Measurements from ENCODE around the gene KIAA1958. TPM values are rescaled to one million over a fixed set of nuclear protein-coding genes. Genes with fewer than 3 reads are reported as not detected.

KIAA1958 gene
- total and polyA plus RNA-seq, 2 of the 4 experiments (the other 2 are of a cell fraction) = 0.65 to 1.8 TPM

- no peak overlapping the region for H2AK9ac ChIP-seq (replicated peaks; ENCODE audit: low read depth, low read length, poor library complexity)
- ChIA-PET POLR2A (ENCODE audit: unreplicated experiment) (no interaction called here), CTCF (interaction anchor here (0.6 kb wide), 1 partner anchor 54 kb away, joined by 4 read pairs; no protein-coding TSS in a partner anchor)
- no peaks in the 10 kb centered on the region for H3K27me3 ChIP-seq (ENCODE audit: control insufficient read depth, insufficient read depth, low read length)
- H3K9me1 ChIP-seq (ENCODE audit: insufficient read depth, low read length) = peaks cover 5% of the 10 kb centered on the region; the same call in 1 of the 2 replicates
- no peak overlapping the region for H4K5ac ChIP-seq (ENCODE audit: low read depth, low read length)
- H3K56ac ChIP-seq (ENCODE audit: extremely low read depth, insufficient read depth, low read length) = no peak overlapping the region
- no peak overlapping the region for H4K91ac ChIP-seq (ENCODE audit: insufficient read depth, low read depth, low read length)
- dilution Hi-C loops (cut with HindIII; ENCODE audit: low sequenced_read_pairs, unreplicated experiment) (no loop called here), intact Hi-C loops (cut with micrococcal nuclease) (no loop called here), in situ Hi-C loops (cut with MboI; ENCODE audit: low sequenced_read_pairs) (no loop called here)
- no peaks in the 10 kb centered on the region for H4K20me1 ChIP-seq (ENCODE audit: insufficient read depth, low read length)
- no peak overlapping the region for H3K4ac ChIP-seq (ENCODE audit: low read depth, low read length)
- peak overlapping the region; percentile 64 for H2BK5ac ChIP-seq (ENCODE audit: low read depth, low read length, poor library complexity, severe bottlenecking)
- H3K9me3 ChIP-seq (ENCODE audit: control insufficient read depth, insufficient read depth, low read length) = no peaks in the 10 kb centered on the region
- ATAC-seq (ENCODE audit: low read depth) = no peak
- peak; percentile 56 for DNase-seq
- H2BK20ac ChIP-seq (ENCODE audit: low read depth, low read length) = no peak overlapping the region
- H2BK15ac ChIP-seq (ENCODE audit: low read depth, low read length) = no peak overlapping the region
- peak; percentile 53; the same call in 1 of the 2 replicates for TF ChIP-seq CEBPB (IDR thresholded peaks at IDR 0.05; ENCODE audit: low read depth, low read length)
- no peak for TF ChIP-seq FOS (IDR thresholded peaks at IDR 0.05; ENCODE audit: low read depth, low read length)
- H3K18ac ChIP-seq (ENCODE audit: low read depth, low read length) = no peak overlapping the region
- H4K8ac ChIP-seq (ENCODE audit: low read depth in 2 of 2, low read length in 2 of 2) = no peak overlapping the region
- no TSS peak for BruUV-seq (replicated peaks)
- no peaks in the 10 kb centered on the region for H3K79me1 ChIP-seq (ENCODE audit: low read depth in 1 of 2, low read length in 2 of 2)
- H2AFZ ChIP-seq (replicated peaks; ENCODE audit: low read length, poor library complexity) = no peak overlapping the region
- H3K14ac ChIP-seq (replicated peaks; ENCODE audit: low read depth, low read length) = peak overlapping the region; percentile 13
- H3K4me1 ChIP-seq (ENCODE audit: control insufficient read depth, insufficient read depth, low read length) = peaks cover 3% of the 10 kb centered on the region
- H3K36me3 ChIP-seq (ENCODE audit: control insufficient read depth, insufficient read depth, low read length) = no peaks in the 10 kb centered on the region
- H3K23ac ChIP-seq (ENCODE audit: low read depth, low read length) = no peak overlapping the region
- H3K9ac ChIP-seq (ENCODE audit: low read depth, low read length) = no peak overlapping the region
- H3K4me2 ChIP-seq (ENCODE audit: low read depth, low read length) = peak overlapping the region; percentile 16; the same call in 1 of the 2 replicates
- H2BK120ac ChIP-seq (ENCODE audit: low read depth, low read length) = no peak overlapping the region
- WGBS, 2 experiments (ENCODE audit: extremely low coverage in 2 of 2, insufficient read length in 1 of 2) = no CpG with 5 or more reads among the region's 1 CpG
- no peak overlapping the region for H3K4me3 ChIP-seq (ENCODE audit: insufficient read depth, low read depth, low read length)
- H3K27ac ChIP-seq (ENCODE audit: insufficient read depth, low read length) = no peak overlapping the region
- H2AK5ac ChIP-seq (ENCODE audit: low read depth, low read length) = no peak overlapping the region
Measured at GRCh38 chr9:112535811-112536210, 49.2 kb downstream of the KIAA1958 start.
